OCI-LY7 (cell line): ENCODE data around the gene KIF3C. TPM values are rescaled to one million over a fixed set of nuclear protein-coding genes. Genes with fewer than 3 reads are reported as not detected.
A peak's percentile ranks its signal among the peaks of the same experiment; 100 is the strongest.

Experiments used
- BruUV-seq: library from RNA; stranded (reverse); fragments of 400-500 nt; replicated peaks from 2 replicates; lab custom pipeline; 2021; lab: Mats Ljungman, UMichigan
- CTCF ChIA-PET: fragments of 300-600 bp; sonication (Branson Sonifier 250); formaldehyde crosslinking; loops from one replicate; lab custom pipeline; 2022; ENCODE audit warnings: antibody characterized with exemption; ENCODE audit not compliant: unreplicated experiment; lab: Charles Lee
- POLR2A ChIA-PET: fragments of 300-600 bp; sonication (Branson Sonifier 250); formaldehyde crosslinking; loops from one replicate; lab custom pipeline; 2022; ENCODE audit warnings: antibody characterized with exemption; lab: Charles Lee
- DNase-seq: peaks from one replicate; pipeline ENCODE4 v3.0.0-alpha.2; 2015; ENCODE audit warnings: low spot score
- H2AFZ ChIP-seq: fragments of 200-600 bp; sonication (generic), shearing (Covaris generic); 2 replicates; pipeline ENCODE4 v1.6.1; 2014; ENCODE audit warnings: mild to moderate bottlenecking, antibody characterized with exemption, low read length, moderate library complexity
- H3K27ac ChIP-seq: fragments of 200-600 bp; sonication (generic); 2 replicates; pipeline ENCODE4 v1.5.1; 2014; ENCODE audit warnings: mixed run types, low read depth, mild to moderate bottlenecking, moderate library complexity, low read length, inconsistent platforms; ENCODE audit not compliant: poor library complexity, severe bottlenecking
- H3K36me3 ChIP-seq: fragments of 200-600 bp; sonication (generic); 2 replicates; pipeline ENCODE4 v1.6.1; 2014; ENCODE audit warnings: mild to moderate bottlenecking, antibody characterized with exemption, low read length, moderate library complexity, mixed read lengths; ENCODE audit not compliant: insufficient read depth
- H3K4me1 ChIP-seq: fragments of 200-600 bp; sonication (generic); 2 replicates; pipeline ENCODE4 v1.5.1; 2014; ENCODE audit warnings: mild to moderate bottlenecking, low read length; ENCODE audit not compliant: insufficient read depth, poor library complexity, severe bottlenecking
- H3K4me2 ChIP-seq: fragments of 200-600 bp; sonication (generic); 2 replicates; pipeline ENCODE4 v1.6.1; 2014; ENCODE audit warnings: mild to moderate bottlenecking, low read length
- H3K4me3 ChIP-seq: fragments of 200-600 bp; sonication (generic); 2 replicates; pipeline ENCODE4 v1.5.1; 2014; ENCODE audit warnings: mild to moderate bottlenecking, low read depth, low read length; ENCODE audit not compliant: poor library complexity, severe bottlenecking
- H3K79me2 ChIP-seq: fragments of 200-600 bp; sonication (generic); 2 replicates; pipeline ENCODE4 v1.6.1; 2016; ENCODE audit warnings: low read depth, mild to moderate bottlenecking, low read length, moderate library complexity, mixed read lengths; ENCODE audit not compliant: insufficient read depth
- H3K9me2 ChIP-seq: fragments of 200-600 bp; sonication (generic); 2 replicates; pipeline ENCODE4 v1.6.1; 2016; ENCODE audit warnings: mild to moderate bottlenecking, low read length, mixed read lengths; ENCODE audit not compliant: insufficient read depth
- H3K9me3 ChIP-seq: fragments of 200-600 bp; sonication (generic); 2 replicates; pipeline ENCODE4 v1.6.1; 2014; ENCODE audit warnings: mild to moderate bottlenecking, mixed run types, low read length, mixed read lengths
- H4K20me1 ChIP-seq: fragments of 200-600 bp; sonication (generic); 2 replicates; pipeline ENCODE4 v1.6.1; 2014; ENCODE audit warnings: mild to moderate bottlenecking, antibody characterized with exemption, low read length, moderate library complexity, mixed read lengths; ENCODE audit not compliant: insufficient read depth
- EZH2phosphoT487 ChIP-seq: fragments of 200-600 bp; sonication (generic); IDR thresholded peaks from 2 replicates; pipeline ENCODE4 v1.6.1; 2018; ENCODE audit warnings: low read depth, borderline replicate concordance, mild to moderate bottlenecking, mixed run types, antibody characterized with exemption, low read length, moderate library complexity, mixed read lengths
- intact Hi-C: fragments of 100-400 bp; cut with micrococcal nuclease; formaldehyde crosslinking; loops from one replicate; pipeline ENCODE4 v1.10.0; 2022; ENCODE audit not compliant: unreplicated experiment
- total RNA-seq, 2 experiments: library from RNA; depleted of rRNA in 1 of 2; stranded (reverse); fragments of >200 nt in 1 of 2; shearing (Covaris generic) in 1 of 2; gene quantifications; 2 replicates each; pipeline ENCODE4 v1.2.3, GENCODE V29; 2014 to 2022
- TF ChIP-seq, protein P1 (sequence below): fragments of 200-600 bp; sonication (generic); conservative IDR thresholded peaks from 2 replicates; pipeline ENCODE4 v1.5.1; 2014; ENCODE audit warnings: mild to moderate bottlenecking, antibody characterized with exemption, low read length, moderate library complexity, mixed read lengths

The KIF3C gene
- total RNA-seq, 2 experiments from 2014 or later = 3.8 to 11.4 TPM

DNA sequence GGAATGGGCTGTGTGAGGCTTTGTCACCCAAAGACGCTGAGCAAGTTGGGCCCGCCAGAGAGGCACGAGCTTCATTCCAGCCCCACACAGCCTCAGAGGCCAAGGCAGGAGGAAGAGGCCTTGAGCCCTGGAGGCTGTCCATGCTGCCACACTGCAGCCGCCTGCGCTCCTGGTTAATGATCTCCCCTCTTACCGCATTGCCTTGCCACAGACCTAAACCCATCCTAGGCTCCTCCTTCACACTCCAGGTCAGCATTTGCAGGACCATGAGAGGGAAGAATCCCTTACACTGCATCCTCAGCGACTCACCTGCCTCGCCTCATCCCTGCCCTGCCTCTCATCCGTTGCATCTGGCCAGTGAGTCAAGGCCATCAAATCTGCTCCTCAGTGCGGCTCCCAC is 24.6 kb downstream of the KIF3C start:
- ChIA-PET POLR2A (no interaction called here), CTCF (no interaction called here)
- TF ChIP-seq, protein P1, sequence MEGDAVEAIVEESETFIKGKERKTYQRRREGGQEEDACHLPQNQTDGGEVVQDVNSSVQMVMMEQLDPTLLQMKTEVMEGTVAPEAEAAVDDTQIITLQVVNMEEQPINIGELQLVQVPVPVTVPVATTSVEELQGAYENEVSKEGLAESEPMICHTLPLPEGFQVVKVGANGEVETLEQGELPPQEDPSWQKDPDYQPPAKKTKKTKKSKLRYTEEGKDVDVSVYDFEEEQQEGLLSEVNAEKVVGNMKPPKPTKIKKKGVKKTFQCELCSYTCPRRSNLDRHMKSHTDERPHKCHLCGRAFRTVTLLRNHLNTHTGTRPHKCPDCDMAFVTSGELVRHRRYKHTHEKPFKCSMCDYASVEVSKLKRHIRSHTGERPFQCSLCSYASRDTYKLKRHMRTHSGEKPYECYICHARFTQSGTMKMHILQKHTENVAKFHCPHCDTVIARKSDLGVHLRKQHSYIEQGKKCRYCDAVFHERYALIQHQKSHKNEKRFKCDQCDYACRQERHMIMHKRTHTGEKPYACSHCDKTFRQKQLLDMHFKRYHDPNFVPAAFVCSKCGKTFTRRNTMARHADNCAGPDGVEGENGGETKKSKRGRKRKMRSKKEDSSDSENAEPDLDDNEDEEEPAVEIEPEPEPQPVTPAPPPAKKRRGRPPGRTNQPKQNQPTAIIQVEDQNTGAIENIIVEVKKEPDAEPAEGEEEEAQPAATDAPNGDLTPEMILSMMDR = no peak
- TF ChIP-seq EZH2phosphoT487 = no peak
- no peaks in the 10 kb centered on the region for H3K9me2 ChIP-seq
- intact Hi-C loops = no loop called here
- H2AFZ ChIP-seq = no peak overlapping the region
- no peaks in the 10 kb centered on the region for H4K20me1 ChIP-seq
- H3K4me2 ChIP-seq = no peak overlapping the region
- H3K4me3 ChIP-seq = no peak overlapping the region
- DNase-seq = no peak
- peaks cover 10% of the 10 kb centered on the region for H3K4me1 ChIP-seq
- H3K36me3 ChIP-seq = no peaks in the 10 kb centered on the region
- H3K79me2 ChIP-seq = no peaks in the 10 kb centered on the region
- BruUV-seq = no TSS peak
- H3K9me3 ChIP-seq = no peaks in the 10 kb centered on the region
- H3K27ac ChIP-seq = no peak overlapping the region

DNA sequence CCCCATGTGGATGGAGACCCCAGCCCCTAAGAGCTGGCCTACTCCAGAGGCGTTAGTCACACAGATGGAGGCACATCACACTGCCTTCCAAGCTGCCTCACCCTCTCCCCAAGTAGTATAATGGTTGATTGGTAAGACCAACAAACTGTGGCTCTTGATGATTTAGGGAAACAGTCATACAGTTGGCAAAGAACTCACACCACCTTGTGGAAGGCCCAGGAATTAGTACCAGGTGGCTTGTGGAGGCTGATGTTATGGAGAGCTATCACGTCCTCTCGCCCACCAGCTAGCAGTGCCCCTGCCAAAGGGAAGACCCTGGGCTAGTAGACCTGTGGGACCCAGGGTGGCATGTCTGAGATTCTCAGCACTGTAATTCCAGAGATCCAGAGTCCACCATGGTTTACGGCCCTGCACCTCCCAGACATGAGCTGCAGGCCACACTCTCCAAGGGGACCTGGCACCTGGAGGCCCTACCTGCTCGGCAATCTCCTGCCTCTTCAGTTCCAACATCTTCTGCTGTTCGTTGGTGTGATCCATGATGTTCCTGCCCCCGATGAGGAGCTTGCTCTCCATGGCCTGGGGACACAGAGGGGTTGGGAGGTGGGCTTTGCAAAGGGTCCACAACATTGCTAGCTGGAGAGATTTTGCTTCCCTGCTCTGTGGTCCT is 26.3 kb downstream of the KIF3C start:
- no peak overlapping the region for H2AFZ ChIP-seq
- intact Hi-C loops = no loop called here
- TF ChIP-seq, protein P1 = peak; percentile 48; the same call in 1 of the 2 replicates
- no peak for TF ChIP-seq EZH2phosphoT487
- ChIA-PET CTCF (no interaction called here), POLR2A (interaction anchor here (0.6 to 1.2 kb wide), 3 partner anchors 9 to 325 kb away, joined by 3 read pairs; no protein-coding TSS in a partner anchor)
- H3K4me2 ChIP-seq = no peak overlapping the region
- no peaks in the 10 kb centered on the region for H3K79me2 ChIP-seq
- no peak overlapping the region for H3K4me3 ChIP-seq
- no peaks in the 10 kb centered on the region for H3K36me3 ChIP-seq
- no TSS peak for BruUV-seq
- H4K20me1 ChIP-seq = no peaks in the 10 kb centered on the region
- H3K9me3 ChIP-seq = no peaks in the 10 kb centered on the region
- no peak for DNase-seq
- H3K9me2 ChIP-seq = no peaks in the 10 kb centered on the region
- H3K27ac ChIP-seq = no peak overlapping the region
- H3K4me1 ChIP-seq = peaks cover 3% of the 10 kb centered on the region

DNA sequence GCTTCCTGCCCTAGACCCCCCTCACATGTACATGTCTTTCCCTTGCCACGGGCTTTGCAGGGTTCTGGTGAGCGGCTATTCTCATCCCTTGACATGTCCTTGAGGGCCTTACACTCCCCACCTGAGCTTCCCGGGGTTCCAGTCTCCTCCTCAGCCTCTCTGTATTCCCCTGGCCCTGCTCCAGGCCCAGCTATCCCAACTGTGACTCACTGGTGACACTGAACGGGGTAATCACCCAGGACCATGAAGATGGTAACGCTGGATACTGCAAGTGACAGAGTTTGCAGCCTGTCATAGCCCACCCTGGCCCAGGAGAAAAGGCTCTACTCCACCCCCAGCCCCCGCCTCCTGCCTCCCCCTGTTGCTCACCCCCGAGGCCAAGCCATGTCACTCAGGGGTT is 27.3 kb downstream of the KIF3C start:
- Histone ChIP-seq H3K27ac (no peak overlapping the region), H3K9me3 (no peaks in the 10 kb centered on the region), H4K20me1 (no peaks in the 10 kb centered on the region), H3K4me3 (no peak overlapping the region), H3K4me2 (no peak overlapping the region), H3K36me3 (no peaks in the 10 kb centered on the region), H3K9me2 (no peaks in the 10 kb centered on the region), H3K79me2 (no peaks in the 10 kb centered on the region), H3K4me1 (peaks cover 9% of the 10 kb centered on the region), H2AFZ (no peak overlapping the region)
- no TSS peak for BruUV-seq
- intact Hi-C loops = no loop called here
- DNase-seq = no peak
- CTCF ChIA-PET = no interaction called here
- TF ChIP-seq, protein P1 = no peak
- no peak for TF ChIP-seq EZH2phosphoT487
- POLR2A ChIA-PET = no interaction called here
